Keratinocyte (primary cell): ENCODE data around the gene AKTIP.

Experiments used
- CTCF ChIP-seq, 3 experiments: IDR thresholded peaks in 1 of 3; conservative IDR thresholded peaks in 1 of 3; optimal IDR thresholded peaks in 1 of 3; 2 replicates in 2 of 3; 3 replicates in 1 of 3; pipeline versions ENCODE3 to v1.5.1; 2011; ENCODE audit warnings: low read length in 3 of 3, mild to moderate bottlenecking in 3 of 3, moderate library complexity in 2 of 3, control low read depth in 1 of 3, inconsistent platforms in 1 of 3; ENCODE audit not compliant: insufficient read depth in 2 of 3; ENCODE audit errors: extremely low read depth in 1 of 3
- EZH2 ChIP-seq: IDR thresholded peaks from one replicate; pipeline ENCODE4 v1.6.1; 2012; ENCODE audit warnings: inconsistent platforms, mild to moderate bottlenecking, low read length, moderate library complexity

- TF ChIP-seq EZH2, result no peak
- no peak for TF ChIP-seq CTCF (optimal IDR thresholded peaks at IDR 0.05 in 1 of 3, IDR thresholded peaks at IDR 0.05 in 1 of 3, conservative IDR thresholded peaks at IDR 0.05 in 1 of 3; ENCODE audit: extremely low read depth in 1 of 3, insufficient read depth in 2 of 3, low read length in 3 of 3)
Observed at GRCh38 chr16:53457670-53458069, 45.3 kb downstream of the AKTIP start.
